K562 (cell line): Measurements from ENCODE around the gene SOCS3. TPM values are rescaled to one million over a fixed set of nuclear protein-coding genes. Genes with fewer than 3 reads are reported as not detected.

Experiments used
- ATAC-seq: fragments of 200-7000 bp; cut with Tn5 transposase; 3 replicates; pipeline ENCODE4 v1.9.1; 2020; ENCODE audit warnings: moderate library complexity
- BruUV-seq: library from RNA; stranded (reverse); fragments of 400-500 nt; replicated peaks from 2 replicates; lab custom pipeline; 2021; lab: Mats Ljungman, UMichigan
- CTCF ChIA-PET: fragments of 300-600 bp; formaldehyde crosslinking; extraction: SDS; loops from one replicate; lab custom pipeline; 2021; ENCODE audit warnings: low intra/inter-chr PET ratio; lab: Yijun Ruan, JAX
- POLR2A ChIA-PET: fragments of 300-600, 350-650 bp; sonication (Branson Sonifier 250); formaldehyde crosslinking; extraction: SDS; loops from one replicate; lab custom pipeline; 2021; ENCODE audit warnings: antibody characterized with exemption, inconsistent platforms; lab: Yijun Ruan, JAX
- DNase-seq, 4 experiments: peaks; one replicate each; pipeline versions ENCODE4 v3.0.0 to v3.0.0-alpha.2; 2011 to 2018; ENCODE audit warnings: low spot score in 3 of 4, mixed read lengths in 3 of 4; ENCODE audit errors: extremely low read depth in 1 of 4
- FAIRE-seq: peaks from 2 replicates; lab custom pipeline; 2011; peaks lifted over from hg19 to GRCh38; lab: Jason Lieb, UNC
- H2AFZ ChIP-seq: 2 replicates; pipeline ENCODE4 v1.6.0; 2011; ENCODE audit warnings: low read depth, low read length, control low read depth, inconsistent platforms
- H3K27ac ChIP-seq: fragments of 200-600 bp; 3 replicates; pipeline ENCODE4 v1.8.0; 2011; ENCODE audit warnings: low read depth, mild to moderate bottlenecking, control low read depth, inconsistent platforms, low read length, moderate library complexity, mixed read lengths; ENCODE audit errors: extremely low read depth
- H3K27me3 ChIP-seq, 2 experiments: fragments of 300-600 bp in 1 of 2; 2 replicates in 1 of 2; 3 replicates in 1 of 2; pipeline versions ENCODE4 v1.6.0 to v1.8.0; 2011; ENCODE audit warnings: inconsistent platforms in 2 of 2, low read length in 2 of 2, mild to moderate bottlenecking in 1 of 2, mixed read lengths in 1 of 2, moderate library complexity in 1 of 2; ENCODE audit not compliant: control insufficient read depth in 2 of 2, insufficient read depth in 2 of 2
- H3K36me3 ChIP-seq: fragments of 300-600 bp; 3 replicates; pipeline ENCODE4 v1.8.0; 2011; ENCODE audit warnings: mild to moderate bottlenecking, low read length, inconsistent platforms; ENCODE audit not compliant: control insufficient read depth, insufficient read depth
- H3K4me1 ChIP-seq, 2 experiments: fragments of 200-600 bp in 1 of 2; replicated peaks in 1 of 2; 2 replicates in 1 of 2; 3 replicates in 1 of 2; pipeline versions ENCODE4 v1.5.1 to v1.8.0; 2011; ENCODE audit warnings: inconsistent platforms in 2 of 2, low read length in 2 of 2, mild to moderate bottlenecking in 1 of 2, mixed read lengths in 1 of 2, moderate library complexity in 1 of 2; ENCODE audit not compliant: control insufficient read depth in 2 of 2, insufficient read depth in 2 of 2
- H3K4me2 ChIP-seq: 2 replicates; pipeline ENCODE4 v1.6.1; 2011; ENCODE audit warnings: low read length, control low read depth, inconsistent platforms, mixed read lengths; ENCODE audit not compliant: insufficient read depth
- H3K4me3 ChIP-seq: fragments of 200-600 bp; sonication (generic), shearing (Covaris generic); 2 replicates; pipeline ENCODE4 v1.5.1; 2016; ENCODE audit warnings: control low read depth, inconsistent platforms
- H3K79me2 ChIP-seq: fragments of 200-600 bp; 3 replicates; pipeline ENCODE4 v1.8.0; 2011; ENCODE audit warnings: low read length, inconsistent platforms; ENCODE audit not compliant: control insufficient read depth, insufficient read depth
- H3K9ac ChIP-seq, 2 experiments: 2 replicates each; pipeline versions ENCODE4 v1.6.0 to v1.6.1; 2011; ENCODE audit warnings: low read depth in 2 of 2, low read length in 2 of 2, control low read depth in 1 of 2, inconsistent platforms in 1 of 2, mild to moderate bottlenecking in 1 of 2, mixed read lengths in 1 of 2; ENCODE audit not compliant: insufficient read depth in 1 of 2
- H3K9me1 ChIP-seq: one replicate; pipeline ENCODE4 v1.6.0; 2011; ENCODE audit warnings: inconsistent platforms, mild to moderate bottlenecking, low read length, moderate library complexity; ENCODE audit not compliant: control insufficient read depth, insufficient read depth
- H3K9me3 ChIP-seq: replicated peaks from 2 replicates; pipeline ENCODE4 v1.5.1; 2011; ENCODE audit warnings: low read depth, low read length, inconsistent platforms; ENCODE audit not compliant: control insufficient read depth, insufficient read depth
- H4K20me1 ChIP-seq: replicated peaks from 2 replicates; pipeline ENCODE4 v1.6.1; 2011; ENCODE audit warnings: low read length, inconsistent platforms, mixed read lengths; ENCODE audit not compliant: control insufficient read depth, insufficient read depth
- ATF7 ChIP-seq: fragments of 450-650 bp; IDR thresholded peaks from 2 replicates; pipeline ENCODE4 v1.7.1; 2014; ENCODE audit warnings: mild to moderate bottlenecking, moderate library complexity
- HNRNPL ChIP-seq: fragments of 200-400 bp; formaldehyde crosslinking; IDR thresholded peaks from 2 replicates; pipeline ENCODE4 v1.6.1; 2017; ENCODE audit warnings: low read depth, mild to moderate bottlenecking, low read length
- MEIS2 ChIP-seq: fragments of 450-650 bp; IDR thresholded peaks from 2 replicates; pipeline ENCODE4 v1.6.1; 2014; ENCODE audit warnings: mild to moderate bottlenecking; ENCODE audit not compliant: partially characterized antibody
- WGBS: fragments of 100-300 bp; shearing (Covaris generic); methylation state at CpG from one replicate; pipeline ENCODE4 v1.1.6; 2016; ENCODE audit warnings: low coverage, mixed read lengths; ENCODE audit not compliant: insufficient coverage; ENCODE audit errors: missing lambda C conversion rate; 5-methylcytosine and 5-hydroxymethylcytosine counted together
- in situ Hi-C: fragments of 300-500 bp; cut with MboI; formaldehyde crosslinking; loops from 4 replicates; pipeline ENCODE4 v1.15.0; 2018; ENCODE audit warnings: inconsistent platforms, mixed read lengths
- intact Hi-C: fragments of 100-400 bp; cut with micrococcal nuclease; formaldehyde crosslinking; loops from 2 replicates; pipeline ENCODE4 v1.14.2; 2022
- polyA plus RNA-seq, 8 experiments: library from polyadenylated mRNA; depleted of rRNA in 4 of 8; stranded (reverse) in 5 of 8; unstranded in 3 of 8; fragments of >200 nt; fragmentation: Nextera tagmentation in 2 of 8; fragmentation: Illumina TruSeq in 1 of 8; extraction: Ambion mirVana in 2 of 8; extraction: Trizol in 1 of 8; gene quantifications; 2 replicates each; pipeline versions ENCODE4 v1.2.1 to v1.2.3, GENCODE V29; 2011 to 2014; ENCODE audit warnings: inconsistent platforms in 1 of 8, missing spikeins in 1 of 8
- total RNA-seq, 7 experiments: library from RNA; depleted of rRNA in 6 of 7; stranded (reverse); fragments of >200 nt in 6 of 7; fragmentation: Illumina TruSeq in 2 of 7; extraction: Trizol in 2 of 7; gene quantifications; 2 replicates each; pipeline versions ENCODE4 v1.2.1 to v1.2.3, GENCODE V29; 2011 to 2021; ENCODE audit warnings: low replicate concordance in 1 of 7
- TF ChIP-seq, protein P1 (sequence below): fragments of 450-650 bp; IDR thresholded peaks from 2 replicates; pipeline ENCODE4 v1.7.1; 2018; ENCODE audit warnings: mild to moderate bottlenecking, low read depth; ENCODE audit not compliant: partially characterized antibody
- TF ChIP-seq, protein P2 (sequence below): sonication (generic); formaldehyde crosslinking; IDR thresholded peaks from 2 replicates; pipeline ENCODE4 v1.4.0; 2020; ENCODE audit warnings: mild to moderate bottlenecking, missing genetic modification reagents
- TF ChIP-seq, protein P3 (sequence below): sonication (generic); formaldehyde crosslinking; IDR thresholded peaks from 2 replicates; pipeline ENCODE4 v1.8.0; 2023; ENCODE audit warnings: mild to moderate bottlenecking, missing genetic modification reagents

Gene SOCS3
- total and polyA plus RNA-seq, 9 of the 15 experiments (the other 6 are each of a cell fraction or from before 2014, with no cell fraction given), result 0.56 to 38.9 (median 13.7) TPM

DNA sequence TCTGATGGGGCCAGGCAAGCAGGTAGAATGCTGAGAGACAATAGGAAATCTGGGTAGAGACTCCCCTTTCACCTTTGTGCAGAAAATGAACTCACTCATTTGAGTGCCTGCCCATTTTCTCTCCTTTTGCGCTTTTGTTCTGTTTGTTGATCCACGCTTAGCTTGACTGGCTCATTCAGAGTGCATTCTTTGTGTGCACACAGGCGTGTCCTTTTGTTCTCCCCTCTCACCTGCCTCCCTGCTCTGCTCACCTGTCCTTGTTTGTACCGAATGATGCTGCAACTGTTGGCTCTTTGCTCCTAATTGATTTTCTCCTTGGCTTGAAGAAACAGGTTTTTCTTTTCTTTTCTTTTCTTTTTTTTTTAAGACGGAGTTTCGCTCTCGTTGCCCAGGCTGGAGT, 34.3 kb upstream of the SOCS3 start:
- in situ Hi-C loops, result no loop called here
- H3K27me3 ChIP-seq, result no peaks in the 10 kb centered on the region
- H3K27ac ChIP-seq, result no peak overlapping the region
- no peaks in the 10 kb centered on the region for H3K9me3 ChIP-seq
- peaks cover 70% of the 10 kb centered on the region; the same call in 2 of the 3 replicates for H3K36me3 ChIP-seq
- H3K9ac ChIP-seq, result no peak overlapping the region
- no peak overlapping the region for H3K4me2 ChIP-seq
- TF ChIP-seq, protein P1, sequence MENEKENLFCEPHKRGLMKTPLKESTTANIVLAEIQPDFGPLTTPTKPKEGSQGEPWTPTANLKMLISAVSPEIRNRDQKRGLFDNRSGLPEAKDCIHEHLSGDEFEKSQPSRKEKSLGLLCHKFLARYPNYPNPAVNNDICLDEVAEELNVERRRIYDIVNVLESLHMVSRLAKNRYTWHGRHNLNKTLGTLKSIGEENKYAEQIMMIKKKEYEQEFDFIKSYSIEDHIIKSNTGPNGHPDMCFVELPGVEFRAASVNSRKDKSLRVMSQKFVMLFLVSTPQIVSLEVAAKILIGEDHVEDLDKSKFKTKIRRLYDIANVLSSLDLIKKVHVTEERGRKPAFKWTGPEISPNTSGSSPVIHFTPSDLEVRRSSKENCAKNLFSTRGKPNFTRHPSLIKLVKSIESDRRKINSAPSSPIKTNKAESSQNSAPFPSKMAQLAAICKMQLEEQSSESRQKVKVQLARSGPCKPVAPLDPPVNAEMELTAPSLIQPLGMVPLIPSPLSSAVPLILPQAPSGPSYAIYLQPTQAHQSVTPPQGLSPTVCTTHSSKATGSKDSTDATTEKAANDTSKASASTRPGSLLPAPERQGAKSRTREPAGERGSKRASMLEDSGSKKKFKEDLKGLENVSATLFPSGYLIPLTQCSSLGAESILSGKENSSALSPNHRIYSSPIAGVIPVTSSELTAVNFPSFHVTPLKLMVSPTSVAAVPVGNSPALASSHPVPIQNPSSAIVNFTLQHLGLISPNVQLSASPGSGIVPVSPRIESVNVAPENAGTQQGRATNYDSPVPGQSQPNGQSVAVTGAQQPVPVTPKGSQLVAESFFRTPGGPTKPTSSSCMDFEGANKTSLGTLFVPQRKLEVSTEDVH, result no peak
- TF ChIP-seq HNRNPL (no peak), ATF7 (no peak), MEIS2 (no peak)
- TF ChIP-seq, protein P2, sequence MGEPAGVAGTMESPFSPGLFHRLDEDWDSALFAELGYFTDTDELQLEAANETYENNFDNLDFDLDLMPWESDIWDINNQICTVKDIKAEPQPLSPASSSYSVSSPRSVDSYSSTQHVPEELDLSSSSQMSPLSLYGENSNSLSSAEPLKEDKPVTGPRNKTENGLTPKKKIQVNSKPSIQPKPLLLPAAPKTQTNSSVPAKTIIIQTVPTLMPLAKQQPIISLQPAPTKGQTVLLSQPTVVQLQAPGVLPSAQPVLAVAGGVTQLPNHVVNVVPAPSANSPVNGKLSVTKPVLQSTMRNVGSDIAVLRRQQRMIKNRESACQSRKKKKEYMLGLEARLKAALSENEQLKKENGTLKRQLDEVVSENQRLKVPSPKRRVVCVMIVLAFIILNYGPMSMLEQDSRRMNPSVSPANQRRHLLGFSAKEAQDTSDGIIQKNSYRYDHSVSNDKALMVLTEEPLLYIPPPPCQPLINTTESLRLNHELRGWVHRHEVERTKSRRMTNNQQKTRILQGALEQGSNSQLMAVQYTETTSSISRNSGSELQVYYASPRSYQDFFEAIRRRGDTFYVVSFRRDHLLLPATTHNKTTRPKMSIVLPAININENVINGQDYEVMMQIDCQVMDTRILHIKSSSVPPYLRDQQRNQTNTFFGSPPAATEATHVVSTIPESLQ (CRISPR knock-in tag), result no peak
- TF ChIP-seq, protein P3, sequence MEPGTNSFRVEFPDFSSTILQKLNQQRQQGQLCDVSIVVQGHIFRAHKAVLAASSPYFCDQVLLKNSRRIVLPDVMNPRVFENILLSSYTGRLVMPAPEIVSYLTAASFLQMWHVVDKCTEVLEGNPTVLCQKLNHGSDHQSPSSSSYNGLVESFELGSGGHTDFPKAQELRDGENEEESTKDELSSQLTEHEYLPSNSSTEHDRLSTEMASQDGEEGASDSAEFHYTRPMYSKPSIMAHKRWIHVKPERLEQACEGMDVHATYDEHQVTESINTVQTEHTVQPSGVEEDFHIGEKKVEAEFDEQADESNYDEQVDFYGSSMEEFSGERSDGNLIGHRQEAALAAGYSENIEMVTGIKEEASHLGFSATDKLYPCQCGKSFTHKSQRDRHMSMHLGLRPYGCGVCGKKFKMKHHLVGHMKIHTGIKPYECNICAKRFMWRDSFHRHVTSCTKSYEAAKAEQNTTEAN, result no peak
- TF ChIP-seq, all 486 proteins: peak for 0
- 98% methylated on average over 4 of the region's 7 CpGs for WGBS
- FAIRE-seq (no peak), DNase-seq (no peak), ATAC-seq (no peak)
- peaks cover 37% of the 10 kb centered on the region for H3K79me2 ChIP-seq
- no peak overlapping the region for H2AFZ ChIP-seq
- no peak overlapping the region for H3K4me3 ChIP-seq
- no peaks in the 10 kb centered on the region for H3K9me1 ChIP-seq
- intact Hi-C loops, result no loop called here
- peaks cover 10% of the 10 kb centered on the region for H4K20me1 ChIP-seq
- peaks cover 0 to 7% of the 10 kb centered on the region in 2 experiments; a peak in 2 of 5 replicates for H3K4me1 ChIP-seq
- ChIA-PET POLR2A (no interaction called here), CTCF (no interaction called here)
- no TSS peak for BruUV-seq
